Measurements from ENCODE around the gene SEC22B.
A peak's percentile ranks its signal among the peaks of the same experiment; 100 is the strongest.
"Not testable (repeated sequence)": the region's sequence is repeated elsewhere in the genome, so short reads cannot be mapped to it uniquely, and the experiment has no call there.

SEC22B gene

GRCh38 chr1:120121830-120122229, 54.5 kb downstream of the SEC22B start:
- not testable (repeated sequence) for DNase-seq

GRCh38 chr1:120120525-120120924, 55.8 kb downstream of the SEC22B start:
- DNase-seq; intact Hi-C loops (cut with DNase I): not testable (repeated sequence)

More at GRCh38 chr1:120121830-120122229, 54.5 kb downstream of the SEC22B start:
- intact Hi-C loops (cut with DNase I), result not testable (repeated sequence)

GRCh38 chr1:120117371-120118177, 58.7 kb downstream of the SEC22B start:
- DNase-seq, result peak in 2 of 10 donors; percentile 7 to 66
- intact Hi-C loops (cut with DNase I), result not testable (repeated sequence)

- intact Hi-C loops (cut with DNase I); DNase-seq: not testable (repeated sequence)
These were observed 60.2 kb downstream of the SEC22B start for GRCh38 chr1:120116094-120116493.

- intact Hi-C loops (cut with DNase I); DNase-seq: not testable (repeated sequence)
These were observed 63.2 kb downstream of the SEC22B start for GRCh38 chr1:120113134-120113533.

- DNase-seq; intact Hi-C loops (cut with DNase I): not testable (repeated sequence)
These were observed 64.1 kb downstream of the SEC22B start for GRCh38 chr1:120112212-120112611.

- intact Hi-C loops (cut with DNase I); DNase-seq: not testable (repeated sequence)
These were observed 64.5 kb downstream of the SEC22B start for GRCh38 chr1:120111771-120112170.

- intact Hi-C loops (cut with DNase I); DNase-seq: not testable (repeated sequence)
These were observed 65.3 kb downstream of the SEC22B start for GRCh38 chr1:120111008-120111407.

GRCh38 chr1:120109656-120110055, 66.7 kb downstream of the SEC22B start:
- intact Hi-C loops (cut with DNase I), result not testable (repeated sequence)
- peak in 2 of 10 donors; percentile 17 to 78 for DNase-seq

- intact Hi-C loops (cut with DNase I); DNase-seq: not testable (repeated sequence)
These were observed 67.1 kb downstream of the SEC22B start for GRCh38 chr1:120109180-120109579.

- DNase-seq; intact Hi-C loops (cut with DNase I): not testable (repeated sequence)
These were observed 71.0 kb downstream of the SEC22B start for GRCh38 chr1:120105288-120105687.

- intact Hi-C loops (cut with DNase I), result not testable (repeated sequence)
These were observed 72.6 kb downstream of the SEC22B start for GRCh38 chr1:120103768-120104167.

GRCh38 chr1:120101593-120101992, 74.7 kb downstream of the SEC22B start:
- intact Hi-C loops (cut with DNase I); DNase-seq: not testable (repeated sequence)

More at GRCh38 chr1:120103768-120104167, 72.6 kb downstream of the SEC22B start:
- DNase-seq, result not testable (repeated sequence)

Data from posterior cingulate gyrus (tissue), 11 donors.